GM19452 (cell line): ENCODE data around the gene CERCAM.
"Not testable (repeated sequence)": the region's sequence is repeated elsewhere in the genome, so short reads cannot be mapped to it uniquely, and the experiment has no call there.

Experiments
- ATAC-seq: cut with Tn5 transposase; IDR thresholded peaks from one replicate; pipeline ENCODE4 v1.9.1; 2021; ENCODE audit not compliant: unreplicated experiment

CERCAM gene

GRCh38 chr9:128392302-128393144 lies 28.1 kb upstream of the CERCAM start:
- ATAC-seq: no peak

DNA sequence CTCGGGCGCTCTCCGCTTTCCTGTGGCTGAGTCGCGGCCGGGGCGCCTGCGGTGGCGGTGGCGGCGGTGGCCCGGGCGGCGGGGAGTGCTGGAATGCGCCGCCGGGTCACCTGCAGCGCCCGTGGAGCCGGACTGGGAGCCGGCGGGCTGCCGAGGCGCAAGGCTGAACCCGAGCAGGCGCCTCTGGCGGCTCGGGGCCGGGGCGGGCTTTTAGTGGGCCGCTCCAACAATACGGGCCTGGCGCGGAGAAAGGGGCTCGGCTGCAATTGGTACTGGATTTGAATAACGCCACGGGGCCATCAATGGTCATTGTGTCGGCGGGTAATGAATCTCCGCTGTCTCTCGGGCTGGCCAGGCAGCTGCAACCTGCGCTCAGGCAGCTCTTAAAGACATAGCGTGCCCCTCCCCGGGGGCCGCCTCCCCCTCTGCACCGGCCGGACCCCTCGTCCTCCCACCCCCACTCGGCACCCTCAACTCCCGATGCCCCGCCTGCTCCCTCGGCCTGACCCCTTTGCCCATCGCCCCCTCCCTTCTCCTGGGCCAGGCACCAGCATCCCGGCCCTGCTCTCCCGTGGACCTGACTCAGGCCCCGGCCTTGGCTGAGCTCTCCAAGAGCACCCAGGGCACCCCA lies 27.4 kb upstream of the CERCAM start:
- no peak for ATAC-seq

GRCh38 chr9:128393970-128394369 lies 26.7 kb upstream of the CERCAM start:
- ATAC-seq: no peak

GRCh38 chr9:128394379-128395168 lies 26.1 kb upstream of the CERCAM start:
- no peak for ATAC-seq

GRCh38 chr9:128396970-128397613 lies 23.6 kb upstream of the CERCAM start:
- ATAC-seq: no peak

DNA sequence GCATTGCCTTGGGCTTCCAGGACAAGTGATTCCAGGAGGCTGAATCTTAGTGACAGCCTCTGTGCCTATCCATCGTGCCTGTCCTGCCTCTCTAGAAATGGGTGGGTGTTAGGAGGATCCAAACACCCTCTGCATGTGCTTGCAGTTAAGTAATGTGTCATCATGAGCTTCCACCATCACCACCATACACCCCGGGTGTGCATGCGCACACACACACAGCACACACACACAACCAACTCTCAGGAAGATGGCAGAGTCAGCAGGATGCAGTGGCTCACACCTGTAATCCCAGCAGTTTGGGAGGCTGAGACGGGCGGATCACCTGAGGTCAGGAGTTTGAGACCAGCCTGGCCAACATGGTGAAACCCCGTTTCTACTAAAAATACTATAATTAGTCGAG lies 22.8 kb upstream of the CERCAM start:
- ATAC-seq: no peak

- ATAC-seq: no peak
Observed at GRCh38 chr9:128399861-128400260, 20.8 kb upstream of the CERCAM start.

DNA sequence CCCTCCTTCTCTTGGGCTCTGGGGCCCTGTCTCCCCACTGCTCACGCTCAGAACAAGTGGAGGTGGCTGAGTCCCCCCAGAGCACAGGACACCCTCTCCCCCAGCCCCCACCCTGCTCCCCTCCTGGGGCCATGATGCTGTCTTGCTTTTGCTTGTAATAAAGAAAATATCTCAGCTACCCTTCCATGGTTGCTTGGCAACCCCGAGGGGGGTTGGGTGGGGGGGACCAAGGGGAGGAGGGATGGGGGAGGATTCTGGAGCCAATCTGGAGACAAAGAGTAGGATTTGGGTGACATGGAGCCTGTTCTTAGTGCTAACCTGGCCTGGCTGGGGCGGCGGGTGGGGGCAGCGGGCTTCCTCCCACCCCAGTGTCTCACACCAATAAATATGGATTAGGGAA lies 16.1 kb upstream of the CERCAM start:
- ATAC-seq: no peak

DNA sequence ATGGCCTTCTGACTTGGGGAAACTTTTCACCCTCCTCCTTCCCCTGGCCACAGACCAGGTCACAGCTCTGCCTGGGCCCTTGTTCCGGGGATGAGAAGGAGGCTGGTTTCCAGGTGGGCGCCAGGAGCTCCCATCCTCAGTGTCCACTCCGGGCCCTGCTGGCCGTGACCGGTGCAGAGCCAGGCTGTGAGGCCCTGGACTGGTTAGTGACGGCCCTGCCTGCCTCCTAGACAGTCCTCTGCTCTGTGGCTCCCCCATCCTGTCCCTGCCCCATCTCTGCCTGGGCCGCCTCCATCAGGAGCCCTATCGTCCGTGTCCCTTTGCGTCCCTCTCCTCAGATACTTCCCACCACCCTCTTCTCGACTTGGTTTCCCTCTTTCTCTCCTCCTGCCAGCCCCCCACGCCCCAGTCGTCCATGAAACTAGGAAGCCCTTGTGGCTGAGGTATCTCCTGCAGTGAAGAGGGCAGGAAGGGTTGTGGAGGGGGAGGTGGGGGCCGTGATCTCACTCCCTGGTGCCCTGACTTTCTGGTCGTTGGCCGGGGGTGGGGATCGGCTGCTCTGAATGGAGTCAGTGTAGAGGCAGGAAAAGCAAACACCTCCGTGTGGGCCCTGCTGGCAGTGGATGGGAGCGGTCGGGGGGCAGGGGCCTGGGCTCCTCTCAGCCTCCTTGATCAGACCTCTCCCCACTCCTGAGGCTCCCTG lies 15.4 kb upstream of the CERCAM start:
- ATAC-seq: no peak

- no peak for ATAC-seq
Observed at GRCh38 chr9:128405780-128406171, 14.9 kb upstream of the CERCAM start.

- no peak for ATAC-seq
Observed at GRCh38 chr9:128406848-128407391, 13.7 kb upstream of the CERCAM start.

GRCh38 chr9:128408963-128409431 lies 11.7 kb upstream of the CERCAM start:
- no peak for ATAC-seq

DNA sequence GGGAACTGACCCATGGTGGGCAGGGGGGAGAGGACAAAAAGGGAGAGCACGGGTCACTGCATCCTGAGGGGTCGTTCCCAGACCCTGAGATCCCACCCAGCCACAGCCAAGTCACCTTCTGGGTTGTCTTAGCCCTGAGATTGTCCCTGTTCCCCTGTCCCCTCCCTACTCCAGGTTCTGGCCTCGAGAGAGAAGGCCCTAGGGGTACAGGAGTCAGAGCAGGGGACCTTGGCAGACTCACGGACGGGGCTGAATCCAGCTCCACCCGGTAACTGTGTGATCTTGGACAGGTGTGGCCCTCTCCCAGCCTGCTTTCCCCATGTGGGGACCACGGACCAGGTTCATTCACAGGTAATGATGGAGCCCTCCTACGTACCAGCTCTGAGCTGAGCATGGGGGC lies 11.2 kb upstream of the CERCAM start:
- no peak for ATAC-seq

DNA sequence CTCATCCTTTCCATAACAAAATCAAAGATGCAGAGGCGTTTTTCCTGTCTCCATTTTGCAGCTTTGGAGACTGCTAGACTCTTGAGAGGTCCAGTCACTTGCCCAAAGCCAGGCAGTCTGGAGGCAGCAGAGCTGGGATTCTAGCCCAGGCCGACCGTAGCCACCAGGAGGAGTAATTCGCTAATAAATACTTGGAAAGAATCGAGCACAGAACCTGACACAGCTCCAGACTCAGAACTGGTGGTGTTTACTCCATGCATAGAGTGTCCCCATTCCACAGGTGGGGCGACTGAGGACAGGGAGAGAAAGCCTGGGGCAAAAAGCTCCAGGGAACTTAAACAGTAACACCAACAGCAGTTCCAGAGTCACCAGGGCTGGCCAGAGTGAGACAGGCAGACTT lies 10.7 kb upstream of the CERCAM start:
- ATAC-seq: no peak

GRCh38 chr9:128411364-128412119 lies 9.1 kb upstream of the CERCAM start:
- ATAC-seq: no peak

DNA sequence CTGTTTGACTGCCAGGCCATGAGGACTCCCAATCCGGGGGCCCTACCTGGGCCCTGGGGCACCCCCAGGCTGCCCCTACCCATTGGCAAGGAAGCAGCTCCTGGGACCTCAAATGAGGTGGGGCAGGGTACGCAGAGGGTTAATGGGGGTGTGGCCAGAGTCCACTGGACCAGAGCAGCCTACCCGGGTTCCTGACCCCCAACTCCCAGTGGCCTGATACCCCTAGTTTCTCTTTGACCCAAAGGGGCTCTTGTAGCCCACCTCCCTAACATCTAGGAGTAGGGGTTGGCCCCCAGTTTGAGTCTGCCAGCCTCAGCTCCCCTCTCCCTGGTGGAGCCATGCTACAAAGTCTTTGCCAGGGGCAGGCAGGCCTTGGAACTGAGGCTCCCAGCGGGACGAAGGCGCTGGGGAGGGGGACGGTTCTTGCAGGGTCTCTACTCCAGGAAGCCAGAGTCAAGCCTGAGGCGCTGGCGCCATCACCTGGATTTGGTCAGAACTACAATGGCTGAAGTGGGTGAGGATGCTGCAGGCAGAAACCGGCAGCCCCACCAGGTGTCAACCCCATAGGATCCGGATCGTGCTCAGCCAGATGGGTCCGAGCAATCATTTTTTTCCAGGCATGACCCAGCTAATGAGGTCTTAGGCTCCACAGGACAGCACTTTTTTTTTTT lies 8.4 kb upstream of the CERCAM start:
- no peak for ATAC-seq

GRCh38 chr9:128413728-128414127 lies 6.9 kb upstream of the CERCAM start:
- not testable (repeated sequence) for ATAC-seq

DNA sequence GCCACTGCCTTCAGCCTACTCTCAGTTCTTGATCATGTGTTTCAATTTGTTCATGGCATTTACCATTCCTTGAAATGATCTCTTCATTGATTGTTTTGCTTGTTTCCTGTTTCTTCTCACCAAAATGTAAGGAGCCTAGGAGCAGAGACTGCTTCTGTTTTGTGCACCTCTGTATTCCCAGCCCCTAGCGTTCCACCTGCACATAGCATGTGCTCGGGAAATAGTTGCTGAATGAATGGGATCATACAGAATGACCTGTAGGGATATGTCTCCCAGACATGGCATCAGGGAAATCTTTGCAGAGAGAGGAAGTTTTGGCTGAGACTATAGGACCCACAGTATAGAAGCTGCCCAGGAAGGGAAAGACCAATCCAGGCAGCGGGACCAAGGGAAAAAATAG lies 6.2 kb upstream of the CERCAM start:
- no peak for ATAC-seq

- ATAC-seq: no peak
Observed at GRCh38 chr9:128415281-128415680, 5.4 kb upstream of the CERCAM start.
